BJ (cell line): Measurements from ENCODE around the gene PPP1R16B. TPM values are rescaled to one million over a fixed set of nuclear protein-coding genes. Genes with fewer than 3 reads are reported as not detected.

Experiments used
- CTCF ChIA-PET: fragments of 350-600 bp; formaldehyde crosslinking; extraction: SDS; loops from one replicate; lab custom pipeline; 2021; ENCODE audit warnings: antibody characterized with exemption, inconsistent platforms; lab: Yijun Ruan, JAX
- POLR2A ChIA-PET: fragments of 300-600 bp; sonication (Branson Sonifier 250); formaldehyde crosslinking; extraction: SDS; loops from one replicate; lab custom pipeline; 2021; ENCODE audit warnings: antibody characterized with exemption; lab: Charles Lee
- DNase-seq: peaks from one replicate; pipeline ENCODE4 v3.0.0-alpha.2; 2011; ENCODE audit warnings: low read depth
- H3K27me3 ChIP-seq: 2 replicates; pipeline ENCODE4 v1.6.0; 2011; ENCODE audit warnings: low read length; ENCODE audit not compliant: control insufficient read depth, insufficient read depth
- H3K36me3 ChIP-seq: 2 replicates; pipeline ENCODE4 v1.5.1; 2011; ENCODE audit warnings: low read length; ENCODE audit not compliant: control insufficient read depth, insufficient read depth
- H3K4me3 ChIP-seq: 2 replicates; pipeline ENCODE4 v1.5.1; 2011; ENCODE audit warnings: low read depth, mild to moderate bottlenecking, control low read depth, low read length
- CTCF ChIP-seq: IDR thresholded peaks from 2 replicates; pipeline ENCODE4 v1.5.1; 2011; ENCODE audit warnings: low read depth, mild to moderate bottlenecking, control low read depth, inconsistent platforms, low read length, moderate library complexity; ENCODE audit not compliant: insufficient read depth
- polyA plus RNA-seq: library from polyadenylated mRNA; depleted of rRNA; stranded (reverse); fragments of >200 nt; gene quantifications from 2 replicates; pipeline ENCODE4 v1.2.3, GENCODE V29; 2011

The PPP1R16B gene
- polyA plus RNA-seq, 1 experiment = not detected

GRCh38 chr20:38872036-38872435 lies 66.5 kb downstream of the PPP1R16B start:
- POLR2A ChIA-PET = no interaction called here
- DNase-seq = no peak
- Histone ChIP-seq H3K4me3 (no peak overlapping the region), H3K36me3 (no peaks in the 10 kb centered on the region), H3K27me3 (no peaks in the 10 kb centered on the region; the same call in 1 of the 2 replicates)
- CTCF ChIA-PET = interaction anchor here (1.6 kb wide), 1 partner anchor 21 kb away, joined by 5 read pairs; no protein-coding TSS in a partner anchor
- no peak for TF ChIP-seq CTCF

DNA sequence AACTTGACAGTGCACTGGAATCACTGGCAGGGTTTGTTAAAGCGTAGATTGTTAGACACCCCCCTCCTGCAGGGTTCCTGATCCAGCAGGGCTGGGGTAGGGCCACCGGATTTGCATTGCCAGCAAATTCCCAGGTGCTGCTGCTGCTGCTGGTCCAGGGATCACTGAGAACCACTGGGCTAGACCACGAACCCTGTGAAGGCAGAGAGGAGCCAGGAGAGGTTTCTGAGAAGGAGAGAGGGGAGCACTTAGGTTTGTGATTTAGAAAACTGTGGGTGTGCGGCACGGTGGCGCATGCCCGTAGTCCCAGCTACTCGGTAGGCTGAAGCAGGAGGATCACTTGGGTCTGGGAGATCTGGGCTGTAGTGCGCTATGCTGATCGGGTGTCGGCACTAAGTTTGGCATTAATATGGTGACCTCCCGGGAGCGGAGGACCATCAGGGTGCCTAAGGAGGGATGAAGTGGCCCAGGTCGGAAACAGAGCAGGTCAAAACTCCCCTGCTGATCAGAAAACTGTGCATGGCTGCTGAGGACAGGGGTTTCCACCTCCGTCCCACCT lies 67.1 kb downstream of the PPP1R16B start:
- CTCF ChIA-PET = interaction anchor here (1.6 kb wide), 1 partner anchor 21 kb away, joined by 5 read pairs; no protein-coding TSS in a partner anchor
- H3K36me3 ChIP-seq = no peaks in the 10 kb centered on the region
- POLR2A ChIA-PET = no interaction called here
- H3K4me3 ChIP-seq = no peak overlapping the region
- DNase-seq = no peak
- H3K27me3 ChIP-seq = no peaks in the 10 kb centered on the region; the same call in 1 of the 2 replicates
- TF ChIP-seq CTCF = no peak

DNA sequence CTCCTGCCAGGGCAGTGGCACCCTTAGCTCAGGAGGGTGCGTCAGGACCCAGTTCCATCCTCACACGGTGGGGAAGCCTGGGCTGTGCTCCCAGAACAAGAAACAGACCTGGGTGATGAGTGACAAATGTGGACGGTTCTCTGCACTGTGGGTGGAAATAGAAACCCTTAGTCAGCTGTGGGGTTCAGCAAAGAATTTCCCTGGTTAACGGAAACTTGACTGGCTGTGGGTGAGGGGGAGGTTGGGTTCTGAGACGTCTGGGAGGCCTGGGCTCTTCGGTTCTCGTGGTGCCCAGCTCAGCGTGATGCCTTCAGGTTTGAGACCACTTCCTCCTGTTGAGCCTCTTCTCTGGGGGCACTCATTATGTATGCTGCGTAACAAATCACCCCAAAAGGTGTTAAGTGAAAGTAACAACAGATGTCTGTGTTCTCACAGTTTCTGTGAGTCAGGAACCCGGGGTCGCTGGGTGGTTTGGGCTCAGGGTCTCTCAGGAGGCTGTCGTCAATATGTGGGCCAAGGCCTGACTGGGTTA lies 67.6 kb downstream of the PPP1R16B start:
- DNase-seq = no peak
- no peak for TF ChIP-seq CTCF
- Histone ChIP-seq H3K4me3 (no peak overlapping the region), H3K36me3 (no peaks in the 10 kb centered on the region), H3K27me3 (no peaks in the 10 kb centered on the region; the same call in 1 of the 2 replicates)
- ChIA-PET POLR2A (no interaction called here), CTCF (interaction anchor here (1.6 kb wide), 1 partner anchor 20 kb away, joined by 5 read pairs; no protein-coding TSS in a partner anchor)

DNA sequence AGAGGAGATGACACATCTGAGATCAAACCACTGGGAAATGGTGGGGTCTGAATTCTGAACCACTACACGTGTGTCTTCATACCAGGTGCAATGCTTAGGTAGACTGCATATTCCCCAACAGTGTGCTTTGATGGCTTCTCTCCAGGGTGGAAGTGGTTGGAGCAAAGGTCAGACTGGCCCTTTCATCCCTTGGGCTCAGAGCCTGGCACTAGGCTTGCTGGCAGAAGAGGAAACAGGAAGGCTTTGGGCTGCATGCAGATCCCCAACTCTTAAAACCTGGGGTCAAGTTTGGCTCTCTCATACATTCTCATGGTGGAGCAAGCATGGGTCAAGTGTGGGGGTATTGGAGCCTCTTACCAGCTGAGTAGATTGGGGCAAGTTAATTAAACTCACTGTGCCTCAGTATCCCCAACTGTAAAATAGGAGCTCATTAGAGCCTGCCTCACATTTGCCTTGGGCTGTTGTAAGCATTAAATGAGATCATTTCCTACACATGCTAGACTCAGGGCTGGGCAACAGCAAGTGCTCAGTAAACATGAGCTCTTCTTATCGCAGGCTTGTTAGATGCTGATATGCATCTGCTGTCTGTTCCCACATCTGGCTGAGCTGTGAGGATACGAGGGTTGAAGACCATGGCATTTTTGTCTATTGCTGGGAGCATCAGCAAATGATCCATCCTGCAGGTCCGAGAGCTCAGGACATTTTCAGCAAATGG lies 69.1 kb downstream of the PPP1R16B start:
- ChIA-PET CTCF (interaction anchor here (0.6 kb wide), 1 partner anchor 18 kb away, joined by 3 read pairs; no protein-coding TSS in a partner anchor), POLR2A (no interaction called here)
- TF ChIP-seq CTCF = no peak
- Histone ChIP-seq H3K27me3 (no peaks in the 10 kb centered on the region; the same call in 1 of the 2 replicates), H3K36me3 (no peaks in the 10 kb centered on the region), H3K4me3 (no peak overlapping the region)
- no peak for DNase-seq

DNA sequence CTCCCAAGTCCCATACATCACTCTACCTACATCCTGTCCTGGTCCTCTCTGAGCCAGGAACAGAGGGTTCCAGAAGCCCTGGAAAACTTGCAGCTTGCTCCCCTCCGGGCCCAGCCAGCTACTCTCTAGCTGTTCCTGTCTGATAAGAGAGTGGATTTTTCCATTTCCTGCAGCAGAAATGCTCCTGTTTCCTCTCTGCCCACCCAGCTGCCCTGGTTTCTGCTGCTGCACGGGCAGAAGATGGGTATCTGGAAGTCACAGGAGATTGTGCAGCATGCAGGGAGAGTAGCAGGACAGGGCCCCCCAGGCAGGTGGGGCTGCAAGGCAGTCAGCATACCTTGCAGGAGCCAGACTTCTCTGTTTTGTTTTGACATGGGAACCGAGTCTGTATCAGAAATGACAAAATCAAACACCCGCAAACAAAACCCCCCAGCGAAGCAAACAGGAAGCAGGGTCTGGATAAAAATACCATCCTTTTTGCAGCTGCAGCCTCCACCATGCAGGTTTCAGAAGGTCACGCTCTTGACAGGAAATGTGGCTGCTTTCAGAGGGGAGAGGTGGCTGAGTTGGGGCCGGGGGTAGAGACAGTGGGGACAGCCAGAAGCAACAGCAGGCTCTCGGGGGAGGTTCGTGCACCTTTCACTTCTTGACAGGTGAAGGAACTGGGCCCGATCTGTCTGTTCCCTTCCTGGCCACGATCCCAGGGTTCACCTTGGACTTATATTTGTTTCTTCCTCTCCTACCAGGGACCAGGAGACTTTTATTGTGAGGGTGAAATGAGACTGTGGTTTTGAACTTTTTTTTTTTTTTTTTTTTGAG lies 69.9 kb downstream of the PPP1R16B start:
- ChIA-PET CTCF (interaction anchor here (0.9 to 1.7 kb wide), 2 partner anchors 12 to 19 kb away, joined by 3 to 5 read pairs; no protein-coding TSS in a partner anchor), POLR2A (no interaction called here)
- Histone ChIP-seq H3K27me3 (no peaks in the 10 kb centered on the region; the same call in none of the 2 replicates), H3K36me3 (no peaks in the 10 kb centered on the region), H3K4me3 (no peak overlapping the region)
- TF ChIP-seq CTCF = no peak
- no peak for DNase-seq
